Activated B cell treated with CpG ODN at 0.5 μM for 24 hours (primary cell): Measurements from ENCODE around the gene ASCC1. TPM values are rescaled to one million over a fixed set of nuclear protein-coding genes. Genes with fewer than 3 reads are reported as not detected.
"Not testable (repeated sequence)": the region's sequence is repeated elsewhere in the genome, so short reads cannot be mapped to it uniquely, and the experiment has no call there.

Experiments
- ATAC-seq: fragments of 200-7000 bp; cut with Tn5 transposase; one replicate; pipeline ENCODE4 v1.10.0; 2021; ENCODE audit warnings: low read depth, mild to moderate bottlenecking, moderate library complexity
- CTCF ChIA-PET: fragments of 350-600 bp; sonication (Branson Sonifier 250); formaldehyde crosslinking; loops from one replicate; lab custom pipeline; 2021; ENCODE audit warnings: antibody characterized with exemption; lab: Charles Lee
- POLR2A ChIA-PET: fragments of 350-600 bp; sonication (Branson Sonifier 250); formaldehyde crosslinking; loops from one replicate; lab custom pipeline; 2021; ENCODE audit warnings: antibody characterized with exemption; lab: Charles Lee
- DNase-seq: peaks from one replicate; pipeline ENCODE4 v3.0.0; 2022
- H3K27ac Mint-ChIP-seq: one replicate; pipeline ENCODE4 v1.8.0; 2020; ENCODE audit warnings: mixed read lengths
- H3K27me3 Mint-ChIP-seq: one replicate; pipeline ENCODE4 v1.8.0; 2021; ENCODE audit warnings: mixed read lengths
- H3K36me3 Mint-ChIP-seq: one replicate; pipeline ENCODE4 v1.8.0; 2021; ENCODE audit warnings: low read depth, mixed read lengths
- H3K4me1 Mint-ChIP-seq: one replicate; pipeline ENCODE4 v1.8.0; 2021; ENCODE audit warnings: mixed read lengths
- H3K4me3 Mint-ChIP-seq: one replicate; pipeline ENCODE4 v1.8.0; 2020; ENCODE audit warnings: mild to moderate bottlenecking, mixed read lengths
- H3K9me3 Mint-ChIP-seq: one replicate; pipeline ENCODE4 v1.8.0; 2020; ENCODE audit warnings: mixed read lengths
- intact Hi-C: fragments of 100-400 bp; cut with micrococcal nuclease; formaldehyde crosslinking; loops from one replicate; pipeline ENCODE4 v1.15.1; 2024
- total RNA-seq: library from RNA; stranded (reverse); gene quantifications from 2 replicates; pipeline ENCODE4 v1.2.3, GENCODE V29; 2022
- TF ChIP-seq, protein P1 (sequence below): fragments of 200-600 bp; IDR thresholded peaks from one replicate; pipeline ENCODE4 v1.8.0; 2022; ENCODE audit warnings: antibody characterized with exemption, mild to moderate bottlenecking

ASCC1 gene
- total RNA-seq, 1 donor from 2014 or later: 42.6 TPM

DNA sequence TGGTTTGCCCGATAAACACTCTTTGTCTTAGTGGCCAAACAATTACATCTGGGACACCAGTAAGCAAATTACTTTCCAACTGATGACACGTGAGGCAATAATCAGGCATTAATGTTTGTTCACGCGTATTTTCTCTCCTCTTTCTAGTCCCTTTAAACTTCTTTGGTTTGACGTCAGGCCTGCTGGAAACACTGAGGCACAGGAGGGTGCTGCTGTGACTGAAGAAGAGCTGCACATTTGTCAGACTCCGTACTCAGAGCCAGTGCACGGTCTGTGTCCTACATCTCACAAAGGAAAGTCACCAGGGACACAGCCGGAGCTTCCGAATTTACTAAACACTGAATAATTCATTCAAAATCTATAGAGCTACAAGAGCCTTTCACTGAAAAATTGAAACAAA is 57.9 kb downstream of the ASCC1 start:
- no peak overlapping the region for H3K27ac Mint-ChIP-seq
- intact Hi-C loops: no loop called here
- no peak for ATAC-seq

DNA sequence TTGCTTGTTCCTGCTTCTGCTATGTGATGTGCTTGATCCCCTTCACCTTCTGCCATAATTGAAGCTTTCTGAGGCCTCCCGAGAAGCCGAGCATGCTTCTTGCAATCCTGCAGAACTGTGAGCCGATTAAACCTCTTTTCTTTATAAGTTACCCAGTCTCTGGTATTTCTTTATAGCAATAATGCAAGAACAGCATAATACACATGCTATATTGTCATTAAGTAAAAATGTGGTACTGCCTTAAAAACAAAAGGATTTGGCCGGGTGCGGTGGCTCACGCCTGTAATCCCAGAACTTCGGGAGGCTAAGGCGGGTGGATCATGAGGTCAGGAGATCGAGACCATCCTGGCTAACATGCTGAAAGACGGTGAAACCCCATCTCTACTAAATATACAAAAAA is 59.9 kb downstream of the ASCC1 start:
- intact Hi-C loops: no loop called here
- TF ChIP-seq, protein P1, sequence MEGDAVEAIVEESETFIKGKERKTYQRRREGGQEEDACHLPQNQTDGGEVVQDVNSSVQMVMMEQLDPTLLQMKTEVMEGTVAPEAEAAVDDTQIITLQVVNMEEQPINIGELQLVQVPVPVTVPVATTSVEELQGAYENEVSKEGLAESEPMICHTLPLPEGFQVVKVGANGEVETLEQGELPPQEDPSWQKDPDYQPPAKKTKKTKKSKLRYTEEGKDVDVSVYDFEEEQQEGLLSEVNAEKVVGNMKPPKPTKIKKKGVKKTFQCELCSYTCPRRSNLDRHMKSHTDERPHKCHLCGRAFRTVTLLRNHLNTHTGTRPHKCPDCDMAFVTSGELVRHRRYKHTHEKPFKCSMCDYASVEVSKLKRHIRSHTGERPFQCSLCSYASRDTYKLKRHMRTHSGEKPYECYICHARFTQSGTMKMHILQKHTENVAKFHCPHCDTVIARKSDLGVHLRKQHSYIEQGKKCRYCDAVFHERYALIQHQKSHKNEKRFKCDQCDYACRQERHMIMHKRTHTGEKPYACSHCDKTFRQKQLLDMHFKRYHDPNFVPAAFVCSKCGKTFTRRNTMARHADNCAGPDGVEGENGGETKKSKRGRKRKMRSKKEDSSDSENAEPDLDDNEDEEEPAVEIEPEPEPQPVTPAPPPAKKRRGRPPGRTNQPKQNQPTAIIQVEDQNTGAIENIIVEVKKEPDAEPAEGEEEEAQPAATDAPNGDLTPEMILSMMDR: no peak
- DNase-seq (no peak), ATAC-seq (no peak)
- no peaks in the 10 kb centered on the region for H3K27me3 Mint-ChIP-seq
- peaks cover 42% of the 10 kb centered on the region for H3K36me3 Mint-ChIP-seq
- H3K9me3 Mint-ChIP-seq: no peaks in the 10 kb centered on the region
- H3K4me3 Mint-ChIP-seq: no peak overlapping the region
- H3K27ac Mint-ChIP-seq: no peak overlapping the region
- CTCF ChIA-PET: no interaction called here
- no peaks in the 10 kb centered on the region for H3K4me1 Mint-ChIP-seq
- POLR2A ChIA-PET: no interaction called here

More for the DNA sequence above, 57.9 kb downstream of the ASCC1 start:
- ChIA-PET POLR2A (no interaction called here), CTCF (no interaction called here)
- Mint-ChIP-seq H3K4me1 (peaks cover 5% of the 10 kb centered on the region), H3K4me3 (no peak overlapping the region), H3K27me3 (no peaks in the 10 kb centered on the region), H3K36me3 (peaks cover 46% of the 10 kb centered on the region), H3K9me3 (no peaks in the 10 kb centered on the region)
- TF ChIP-seq, protein P1: no peak
- DNase-seq: no peak

DNA sequence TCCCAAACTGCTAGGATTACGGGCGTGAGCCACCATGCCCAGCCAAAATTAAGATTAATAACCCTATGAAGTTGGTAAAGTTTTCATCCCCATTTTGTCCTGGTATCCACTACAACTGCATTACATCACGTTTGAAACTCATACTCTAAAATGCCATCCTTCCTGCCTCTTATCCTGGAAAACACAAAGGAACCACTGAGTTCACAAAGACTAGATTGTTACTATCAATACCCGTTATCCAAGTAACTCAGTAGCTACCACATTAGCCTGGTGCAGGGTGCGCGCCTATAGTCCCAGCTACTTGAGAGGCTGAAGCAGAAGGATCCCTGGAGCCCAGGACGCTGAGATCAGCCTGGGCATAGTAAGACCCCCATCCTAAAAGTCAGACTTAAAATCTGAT is 63.8 kb downstream of the ASCC1 start:
- ChIA-PET POLR2A (no interaction called here), CTCF (no interaction called here)
- Mint-ChIP-seq H3K4me3 (no peak overlapping the region), H3K27ac (no peak overlapping the region), H3K9me3 (no peaks in the 10 kb centered on the region), H3K4me1 (no peaks in the 10 kb centered on the region), H3K36me3 (peaks cover 24% of the 10 kb centered on the region), H3K27me3 (no peaks in the 10 kb centered on the region)
- TF ChIP-seq, protein P1: no peak
- ATAC-seq: no peak
- no peak for DNase-seq
- intact Hi-C loops: no loop called here

DNA sequence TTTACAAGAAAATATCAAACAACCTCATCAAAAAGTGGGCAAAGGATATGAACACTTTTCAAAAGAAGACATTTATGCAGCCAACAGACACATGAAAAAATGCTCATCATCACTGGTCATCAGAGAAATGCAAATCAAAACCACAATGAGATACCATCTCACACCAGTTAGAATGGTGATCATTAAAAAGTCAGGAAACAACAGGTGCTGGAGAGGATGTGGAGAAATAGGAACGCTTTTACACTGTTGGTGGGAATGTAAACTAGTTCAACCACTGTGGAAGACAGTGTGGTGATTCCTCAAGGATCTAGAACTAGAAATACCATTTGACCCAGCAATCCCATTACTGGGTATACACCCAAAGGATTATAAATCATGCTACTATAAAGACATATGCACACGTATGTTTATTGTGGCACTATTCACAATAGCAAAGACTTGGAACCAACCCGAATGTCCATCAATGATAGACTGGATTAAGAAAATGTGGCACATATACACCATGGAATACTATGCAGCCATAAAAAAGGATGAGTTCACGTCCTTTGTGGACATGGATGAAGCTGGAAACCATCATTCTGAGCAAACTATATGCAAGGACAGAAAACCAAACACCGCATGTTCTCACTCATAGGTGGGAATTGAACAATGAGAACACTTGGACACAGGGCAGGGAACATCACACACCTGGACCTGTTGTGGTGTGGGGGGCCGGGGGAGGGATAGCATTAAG is 65.2 kb downstream of the ASCC1 start:
- H3K27ac Mint-ChIP-seq, H3K9me3 Mint-ChIP-seq, intact Hi-C loops, H3K4me1 Mint-ChIP-seq, CTCF ChIA-PET, DNase-seq, ATAC-seq, POLR2A ChIA-PET, H3K4me3 Mint-ChIP-seq, H3K27me3 Mint-ChIP-seq: not testable (repeated sequence)
- H3K36me3 Mint-ChIP-seq: peaks cover 16% of the 10 kb centered on the region

DNA sequence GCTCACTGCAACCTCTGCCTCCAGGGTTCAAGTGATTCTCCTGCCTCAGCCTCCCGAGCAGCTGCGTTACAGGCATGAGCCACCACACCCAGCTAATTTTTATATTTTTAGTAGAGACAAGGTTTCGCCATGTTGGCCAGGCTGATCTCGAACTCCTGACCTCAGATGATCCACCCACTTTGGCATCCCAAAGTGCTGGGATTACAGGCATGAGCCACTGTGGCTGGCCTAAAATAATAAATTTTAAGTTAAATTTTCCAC is 68.8 kb downstream of the ASCC1 start:
- CTCF ChIA-PET: interaction anchor here (0.6 kb wide), 1 partner anchor 45 kb away, joined by 3 read pairs; no protein-coding TSS in a partner anchor
- H3K27me3 Mint-ChIP-seq, H3K4me3 Mint-ChIP-seq, H3K9me3 Mint-ChIP-seq, ATAC-seq, H3K27ac Mint-ChIP-seq, POLR2A ChIA-PET, DNase-seq, H3K4me1 Mint-ChIP-seq, intact Hi-C loops: not testable (repeated sequence)
- H3K36me3 Mint-ChIP-seq: peaks cover 20% of the 10 kb centered on the region

DNA sequence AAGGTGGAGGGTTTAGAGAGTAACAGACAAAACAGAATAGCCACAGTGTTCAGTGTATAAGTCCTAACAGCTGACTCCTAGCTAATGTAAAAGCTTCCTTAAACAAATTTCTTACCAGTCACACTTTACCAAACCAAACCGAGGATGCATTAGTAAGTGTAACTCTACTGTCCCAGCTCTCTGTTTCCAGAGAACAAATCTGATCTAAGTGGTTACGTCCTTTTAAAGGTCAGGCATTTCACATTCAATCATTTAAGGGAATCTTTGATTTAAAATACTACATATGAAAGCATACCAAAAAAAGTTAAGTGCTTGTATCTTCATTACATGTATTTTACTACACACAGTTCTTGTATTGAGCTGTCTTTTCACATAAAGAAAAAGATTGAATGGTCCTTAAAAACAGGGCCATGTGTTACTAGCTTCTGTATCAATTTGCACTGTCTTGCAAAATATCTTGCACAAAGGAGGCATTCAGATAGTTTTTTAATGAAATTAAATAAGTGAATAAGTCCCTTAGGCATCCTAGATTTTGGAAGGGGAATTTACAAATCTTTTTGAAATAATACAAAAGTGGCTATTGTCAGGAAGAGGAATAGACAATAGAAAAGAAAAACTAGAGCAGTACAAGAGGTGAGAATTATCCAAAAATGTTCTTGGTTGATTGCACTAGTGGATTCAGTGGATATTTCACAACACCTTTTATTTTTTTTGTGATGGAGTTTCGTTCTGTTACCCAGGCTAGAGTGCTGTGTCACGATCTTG is 69.3 kb downstream of the ASCC1 start:
- CTCF ChIA-PET: interaction anchor here (0.6 to 0.8 kb wide), 2 partner anchors 45 to 99 kb away, joined by 3 read pairs; no protein-coding TSS in a partner anchor
- ATAC-seq: no peak
- Mint-ChIP-seq H3K27ac (no peak overlapping the region), H3K4me3 (no peak overlapping the region), H3K4me1 (no peaks in the 10 kb centered on the region), H3K36me3 (peaks cover 20% of the 10 kb centered on the region), H3K9me3 (no peaks in the 10 kb centered on the region), H3K27me3 (no peaks in the 10 kb centered on the region)
- no peak for DNase-seq
- TF ChIP-seq, protein P1: no peak
- POLR2A ChIA-PET: interaction anchor here (0.5 kb wide), 1 partner anchor 74 kb away, joined by 4 read pairs; no protein-coding TSS in a partner anchor
- intact Hi-C loops: no loop called here
